GM19023 (cell line): ENCODE results near the gene ATP6V1E1.
"Not testable (repeated sequence)": the region's sequence is repeated elsewhere in the genome, so short reads cannot be mapped to it uniquely, and the experiment has no call there.

ENCODE experiments used
- ATAC-seq: cut with Tn5 transposase; IDR thresholded peaks from one replicate; pipeline ENCODE4 v1.9.1; 2021; ENCODE audit warnings: mild to moderate bottlenecking, moderate library complexity; ENCODE audit not compliant: unreplicated experiment

The ATP6V1E1 gene

DNA sequence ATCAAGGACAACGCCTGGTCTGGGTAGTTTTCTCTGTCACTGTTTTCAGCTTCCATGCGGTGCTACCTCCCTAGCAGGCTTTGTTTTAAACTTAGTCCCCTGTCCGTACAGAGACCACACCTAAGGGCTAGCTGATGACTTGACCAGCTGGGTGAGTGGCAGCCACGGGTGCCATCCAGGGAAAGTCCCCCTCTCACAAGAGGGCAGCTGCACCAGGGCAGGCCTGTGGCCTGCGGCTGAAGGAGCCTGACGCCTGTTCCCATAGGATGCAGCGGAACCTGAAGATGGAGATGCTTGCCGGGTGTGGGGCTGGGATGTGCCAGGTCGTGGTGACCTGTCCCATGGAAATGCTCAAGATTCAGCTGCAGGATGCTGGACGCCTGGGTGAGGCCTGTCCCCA lies 45.4 kb downstream of the ATP6V1E1 start:
- ATAC-seq, result no peak

DNA sequence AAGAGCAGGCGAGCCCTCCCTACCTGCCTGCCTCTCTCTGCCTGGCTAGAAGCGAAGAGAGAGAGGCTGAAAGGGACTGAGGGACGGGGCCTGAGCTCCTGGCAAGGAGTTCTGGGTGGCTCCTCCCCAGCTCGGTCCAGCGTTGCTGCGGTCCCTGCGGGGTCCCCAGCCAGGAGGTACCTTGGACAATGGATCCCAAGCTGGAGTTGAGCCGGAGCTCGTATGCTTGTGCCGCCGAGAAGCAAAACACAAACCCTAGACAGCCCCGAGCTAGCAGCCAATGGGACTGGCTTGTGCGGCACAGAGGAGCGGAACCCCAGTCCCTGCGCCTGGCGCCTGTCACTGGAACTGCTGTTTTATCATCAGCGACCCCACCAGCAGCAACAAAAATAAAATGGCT lies 46.9 kb downstream of the ATP6V1E1 start:
- ATAC-seq, result no peak

DNA sequence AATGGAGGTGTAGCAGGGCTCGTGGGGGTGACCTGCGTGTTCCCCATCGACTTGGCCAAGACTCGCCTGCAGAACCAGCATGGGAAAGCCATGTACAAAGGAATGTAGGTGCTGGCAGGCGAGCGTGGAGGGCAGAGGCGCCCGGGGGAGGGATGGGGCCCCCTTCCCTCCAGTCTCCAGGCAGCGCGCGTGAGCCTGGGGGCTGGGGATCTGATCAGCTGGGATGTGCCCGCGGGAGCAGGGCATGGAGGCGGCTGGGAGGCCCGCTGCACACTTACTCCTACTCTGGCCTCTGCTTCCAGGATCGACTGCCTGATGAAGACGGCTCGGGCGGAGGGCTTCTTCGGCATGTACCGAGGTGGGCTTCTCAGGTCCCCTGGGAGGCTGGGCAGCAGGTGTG lies 47.5 kb downstream of the ATP6V1E1 start:
- no peak for ATAC-seq

DNA sequence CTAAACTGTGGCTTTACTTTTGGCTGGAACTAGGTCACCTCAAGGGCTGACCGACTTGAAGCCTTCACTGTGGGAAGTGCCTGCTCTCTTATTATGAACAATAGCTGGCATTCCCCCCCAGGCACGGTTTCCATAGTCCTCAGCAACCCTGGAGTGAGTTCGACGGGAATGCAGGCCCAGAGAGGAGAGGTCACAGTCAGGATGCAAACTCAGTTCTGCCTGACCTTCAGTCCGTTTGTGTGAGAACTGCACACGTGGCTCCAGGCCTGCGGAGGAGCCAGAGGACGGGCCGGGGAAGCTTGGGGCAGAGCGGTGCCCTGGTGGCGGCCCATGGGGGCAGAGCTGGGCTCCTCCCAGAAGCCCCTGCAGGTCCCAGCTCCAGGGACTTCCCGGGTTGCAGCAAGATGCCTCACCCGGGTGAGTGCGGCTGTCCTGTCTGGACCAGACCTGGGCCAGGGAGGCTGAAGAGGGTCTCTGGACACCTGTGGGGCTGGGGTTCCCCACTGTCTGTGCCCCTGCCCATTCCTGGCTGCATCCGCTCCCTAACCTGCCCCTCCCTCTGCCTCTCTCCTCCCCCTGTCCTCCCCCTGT lies 48.0 kb downstream of the ATP6V1E1 start:
- no peak for ATAC-seq

DNA sequence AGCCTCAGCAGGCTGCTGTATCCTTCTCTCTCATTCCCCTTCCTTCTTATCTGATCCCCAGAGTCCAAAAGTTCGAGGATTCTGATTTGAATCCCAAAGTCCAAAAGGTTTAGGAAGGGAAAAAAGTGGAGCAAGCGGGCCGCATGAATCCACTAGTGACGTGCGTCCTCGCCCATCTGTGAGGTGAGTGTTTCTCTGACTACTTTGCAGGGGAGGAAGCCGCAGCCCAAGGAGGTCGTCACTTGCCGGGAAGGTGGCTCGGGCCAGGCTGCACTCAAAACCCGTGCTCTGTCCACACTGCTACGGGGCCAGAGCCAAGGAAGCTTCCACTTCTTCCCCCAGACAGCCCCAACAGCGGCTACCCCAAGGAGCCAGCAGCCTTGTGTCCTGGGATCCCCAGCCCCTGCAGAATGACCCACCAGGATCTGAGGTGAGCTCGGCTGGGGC lies 49.0 kb downstream of the ATP6V1E1 start:
- ATAC-seq, result no peak

DNA sequence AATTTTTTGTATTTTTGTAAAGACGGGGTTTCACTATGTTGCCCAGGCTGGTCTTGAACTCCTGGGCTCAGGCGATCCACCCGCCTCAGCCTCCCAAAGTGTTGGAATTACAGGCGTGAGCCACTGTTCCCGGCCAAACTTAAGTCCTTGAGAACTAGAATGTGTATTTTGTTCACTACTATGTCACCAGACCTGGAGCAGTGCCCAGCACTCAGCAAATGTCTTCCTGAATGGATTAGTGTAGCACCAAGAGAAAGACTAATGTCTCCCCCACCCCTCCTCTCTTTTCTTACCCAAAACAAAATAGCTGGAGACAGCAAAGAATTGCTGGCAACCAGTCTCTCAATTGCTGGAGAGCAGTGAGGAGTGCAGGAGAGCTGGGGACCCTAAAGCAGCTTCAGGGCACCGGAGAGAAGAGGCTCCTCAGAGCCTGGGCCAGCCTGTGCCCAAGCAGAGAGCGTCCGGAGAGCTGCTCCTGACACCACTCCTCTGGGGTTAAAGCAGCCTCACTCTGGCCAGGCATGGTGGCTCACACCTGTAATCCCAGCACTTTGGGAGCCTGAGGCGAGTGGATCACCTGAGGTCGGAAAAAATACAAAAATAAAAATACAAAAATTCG lies 50.3 kb downstream of the ATP6V1E1 start:
- ATAC-seq, result no peak

DNA sequence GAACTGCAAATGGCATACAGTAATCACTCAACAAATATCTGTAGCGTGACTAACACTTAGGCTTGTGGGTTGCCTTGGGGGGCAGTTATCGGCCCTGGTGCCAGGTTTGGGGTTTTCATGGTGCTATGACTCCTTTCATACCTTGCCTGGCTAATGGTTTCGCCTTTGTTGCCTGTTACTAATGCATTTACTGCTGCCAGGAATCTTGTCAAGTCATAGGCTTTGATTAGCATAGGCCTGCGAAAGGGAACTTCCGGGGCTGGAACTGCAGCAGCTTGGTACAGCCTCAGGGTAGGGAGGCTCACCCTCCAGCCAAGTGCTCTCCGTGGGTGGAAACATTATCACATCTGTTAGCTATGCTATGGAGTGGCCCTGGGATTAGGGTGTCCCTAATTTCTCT lies 52.1 kb downstream of the ATP6V1E1 start:
- no peak for ATAC-seq

DNA sequence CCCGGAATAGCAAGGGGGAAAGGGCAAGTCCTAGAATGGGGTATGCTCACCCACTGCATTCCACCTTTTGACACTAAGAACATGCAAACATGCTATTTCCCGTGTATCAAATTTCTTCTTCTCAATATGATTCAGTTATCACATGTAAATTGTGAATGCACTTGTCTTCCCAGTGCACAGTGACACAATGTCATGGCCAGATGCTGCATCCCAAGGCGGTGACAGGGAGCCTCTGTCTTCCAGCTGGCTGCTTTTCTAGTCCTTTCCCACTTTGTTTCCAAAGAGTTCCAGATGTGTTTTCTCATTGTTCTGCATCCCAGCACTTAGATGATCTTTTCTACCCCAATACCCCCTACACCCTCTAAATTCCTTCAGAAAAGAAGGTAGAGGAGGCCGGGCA lies 52.9 kb downstream of the ATP6V1E1 start:
- ATAC-seq, result no peak

DNA sequence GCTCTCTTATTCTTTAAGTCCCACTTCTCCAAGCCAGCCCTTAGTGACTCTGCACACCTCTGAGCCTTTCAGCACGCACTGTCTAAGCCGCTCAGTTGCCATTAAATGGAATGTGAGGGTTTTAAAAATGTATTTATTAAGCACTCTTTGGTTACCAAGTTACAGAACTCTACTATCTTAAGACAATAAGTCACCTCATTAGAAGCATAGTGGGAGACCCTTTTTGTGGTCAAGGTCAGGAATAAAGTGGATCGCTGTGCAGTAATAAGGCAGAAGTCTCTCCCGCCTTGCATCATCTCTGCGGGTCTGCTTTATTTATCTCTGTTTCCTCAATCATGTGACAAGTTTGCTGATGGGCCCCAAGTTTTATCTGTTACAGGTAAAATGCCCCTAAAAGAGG lies 53.4 kb downstream of the ATP6V1E1 start:
- no peak for ATAC-seq

DNA sequence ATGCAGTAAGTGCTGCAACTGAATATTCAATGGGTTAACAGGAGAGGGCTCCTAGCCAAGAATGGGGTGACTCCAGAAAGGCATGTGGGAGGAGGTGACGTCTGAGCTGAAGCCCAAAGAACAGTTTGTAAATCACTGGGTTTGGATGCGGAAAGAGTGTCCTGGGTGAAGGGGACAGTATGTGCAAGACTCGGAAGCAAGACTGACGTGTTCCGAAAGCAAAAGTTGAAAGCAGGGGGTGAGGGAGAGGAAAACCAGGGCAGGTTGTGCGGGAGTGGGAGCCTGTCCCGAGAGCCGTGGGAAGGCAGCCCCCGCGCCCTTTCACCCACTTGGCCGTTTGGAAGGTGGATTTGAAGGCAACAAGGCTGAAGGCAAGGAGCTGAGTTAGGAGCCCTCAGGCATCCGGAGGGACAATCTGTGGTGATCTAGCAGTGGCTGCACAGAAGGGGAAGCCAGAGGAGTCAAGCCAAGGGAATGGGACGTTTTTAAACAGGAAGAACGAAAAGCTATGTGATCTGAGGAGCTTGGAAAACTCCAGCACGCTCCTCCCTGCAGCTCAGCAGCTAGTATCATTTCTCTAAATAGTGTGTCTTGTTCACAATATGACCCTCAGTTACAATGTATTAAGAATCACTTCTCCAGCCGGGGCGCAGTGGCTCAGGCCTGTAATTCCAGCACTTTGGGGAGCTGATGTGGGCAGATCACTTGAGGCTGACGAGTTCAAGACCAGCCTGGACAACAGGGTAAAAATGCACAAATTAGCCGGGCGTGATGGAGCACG lies 57.5 kb downstream of the ATP6V1E1 start:
- no peak for ATAC-seq

DNA sequence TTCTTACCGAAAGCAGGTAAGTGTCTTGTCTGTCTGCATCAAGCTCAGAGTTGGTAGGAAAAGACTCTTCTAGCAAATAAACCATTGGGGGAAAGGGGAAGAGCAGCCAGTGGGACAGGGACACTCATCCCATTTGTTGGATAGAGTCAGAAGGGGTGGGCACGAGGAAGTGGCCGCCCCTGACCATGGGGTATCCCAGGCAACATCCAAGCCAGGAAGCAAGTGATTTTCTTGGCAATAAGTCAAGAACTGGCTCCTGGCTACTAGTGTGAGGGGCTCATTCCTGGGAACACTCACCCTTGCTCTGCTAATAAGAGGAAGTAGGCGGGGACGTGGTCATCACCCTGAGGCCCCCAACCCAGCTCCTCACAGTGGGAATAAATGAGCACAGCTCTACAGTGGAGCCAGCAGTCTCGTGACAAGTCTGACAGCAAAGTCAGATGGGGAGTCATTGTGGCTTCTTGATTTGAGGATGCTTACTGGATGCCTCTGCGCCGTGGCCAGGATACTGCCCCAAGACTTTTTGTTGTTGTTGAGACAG lies 58.5 kb downstream of the ATP6V1E1 start:
- ATAC-seq, result no peak

DNA sequence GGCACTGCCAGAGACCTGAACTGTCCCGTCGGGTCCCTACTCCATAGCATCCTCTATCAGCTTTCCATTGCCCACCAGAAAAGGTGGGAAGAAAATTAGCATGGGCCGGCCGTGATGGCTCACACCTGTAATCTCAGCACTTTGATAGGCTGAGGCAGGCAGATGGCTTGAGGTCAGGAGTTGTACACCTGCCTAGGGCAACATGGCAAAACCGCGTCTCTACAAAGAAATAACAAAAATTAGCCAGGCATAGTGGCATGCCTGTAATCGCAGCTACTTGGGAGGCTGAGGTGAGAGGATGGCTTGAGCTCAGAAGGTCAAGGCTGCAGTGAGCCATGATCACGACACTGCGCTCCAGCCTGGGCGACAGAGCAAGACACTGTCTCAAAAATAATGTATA lies 61.8 kb downstream of the ATP6V1E1 start:
- no peak for ATAC-seq

DNA sequence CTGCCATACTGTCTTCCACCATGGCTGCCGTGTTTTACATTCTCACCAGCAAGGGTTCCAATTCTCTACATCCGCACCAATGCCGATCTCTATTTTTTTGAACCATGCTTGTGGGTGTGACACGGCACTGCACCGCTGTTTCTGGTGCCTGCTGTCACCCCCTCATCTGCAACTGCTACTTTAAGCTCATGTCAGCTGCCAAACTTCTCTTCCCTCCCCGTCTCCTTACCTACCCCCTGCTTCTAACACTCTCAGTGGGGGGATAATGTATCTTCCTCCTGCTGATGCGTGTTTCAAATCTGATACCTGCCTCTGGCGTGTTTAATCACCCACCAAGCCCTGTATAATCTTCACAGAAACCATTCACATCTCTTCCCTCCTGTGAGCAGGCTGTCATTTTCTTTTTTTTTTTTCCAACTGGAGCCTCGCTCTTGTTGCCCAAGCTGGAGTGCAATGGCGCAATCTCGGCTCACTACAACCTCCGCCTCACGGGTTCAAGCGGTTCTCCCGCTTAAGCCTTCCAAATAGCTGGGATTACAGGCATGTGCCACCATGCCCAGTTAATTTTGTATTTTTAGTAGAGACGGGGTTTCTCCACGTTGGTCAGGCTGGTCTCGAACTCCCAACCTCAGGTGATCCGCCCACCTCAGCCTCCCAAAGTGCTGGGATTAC lies 62.4 kb downstream of the ATP6V1E1 start:
- not testable (repeated sequence) for ATAC-seq

DNA sequence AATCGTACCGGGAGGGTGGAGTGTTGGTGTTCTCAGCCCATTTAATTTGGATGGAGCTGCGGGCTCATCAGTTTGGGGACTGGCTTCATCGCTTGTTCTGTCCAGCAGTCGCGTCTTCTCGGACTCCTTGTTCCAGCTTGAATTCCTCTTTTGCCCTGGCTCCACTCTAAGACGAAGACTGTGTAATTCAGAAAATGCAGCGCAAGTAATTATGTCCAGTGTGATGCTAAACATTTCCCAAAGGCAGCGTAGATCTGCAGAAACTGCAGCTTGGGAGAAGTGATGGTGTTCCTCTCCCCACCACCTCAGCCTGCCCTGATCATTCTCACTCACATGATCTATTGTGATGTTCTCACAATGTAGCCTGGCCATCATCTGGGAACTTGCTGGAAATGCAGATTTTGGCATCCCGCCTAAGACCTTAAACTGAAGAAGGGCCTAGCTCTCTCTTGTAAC lies 64.6 kb downstream of the ATP6V1E1 start:
- no peak for ATAC-seq

DNA sequence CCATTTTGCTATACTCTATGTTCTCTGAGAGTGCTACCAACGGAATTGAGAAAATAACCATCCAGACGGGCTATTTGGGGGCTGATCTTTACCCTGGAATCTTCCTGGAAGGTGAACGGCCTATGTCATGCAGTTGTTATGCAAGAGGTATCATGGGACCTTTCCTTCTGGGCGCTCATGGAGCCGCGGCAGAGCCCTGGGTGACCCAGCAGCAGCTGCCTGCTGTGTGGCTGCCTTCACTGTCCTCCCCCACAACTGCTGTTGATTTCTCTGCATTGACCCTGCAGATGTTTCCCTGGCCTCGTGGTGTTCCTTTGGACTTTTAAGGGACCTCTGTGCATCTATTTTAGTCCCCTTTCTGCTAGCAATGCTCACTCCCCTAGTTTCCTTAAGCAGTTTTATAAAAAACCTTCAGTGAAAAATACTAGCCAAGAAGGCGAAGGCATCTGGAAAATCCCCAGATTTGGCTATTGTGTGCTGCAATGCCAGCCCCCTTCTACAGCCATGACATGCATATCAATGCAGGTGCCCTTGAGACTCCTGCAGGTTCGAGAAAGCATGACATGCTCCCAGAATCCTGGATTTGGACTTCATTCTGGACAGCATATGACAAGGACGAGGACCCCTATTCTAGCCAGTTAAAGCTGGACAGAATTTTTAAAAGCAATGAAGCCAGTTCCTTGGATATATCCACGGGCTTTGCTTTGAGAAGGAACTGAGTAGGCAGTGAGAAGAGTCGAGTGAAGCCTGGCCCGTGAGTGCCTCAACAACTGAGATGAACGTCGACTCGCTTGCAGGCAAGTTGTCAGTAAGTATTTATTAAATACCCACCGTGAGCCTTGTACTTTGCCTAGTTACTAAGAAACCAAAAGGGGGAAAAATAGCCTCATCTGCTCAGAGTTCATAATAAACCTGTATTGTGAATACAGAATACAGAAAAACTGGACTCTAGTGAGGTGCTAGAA lies 65.4 kb downstream of the ATP6V1E1 start, which contains the start of gene SLC25A18:
SLC25A18 (plus strand) TSS at position 593 of the 965 bp plus-strand sequence. CDS start 16,447 bp downstream, outside the sequence.
- no peak for ATAC-seq

DNA sequence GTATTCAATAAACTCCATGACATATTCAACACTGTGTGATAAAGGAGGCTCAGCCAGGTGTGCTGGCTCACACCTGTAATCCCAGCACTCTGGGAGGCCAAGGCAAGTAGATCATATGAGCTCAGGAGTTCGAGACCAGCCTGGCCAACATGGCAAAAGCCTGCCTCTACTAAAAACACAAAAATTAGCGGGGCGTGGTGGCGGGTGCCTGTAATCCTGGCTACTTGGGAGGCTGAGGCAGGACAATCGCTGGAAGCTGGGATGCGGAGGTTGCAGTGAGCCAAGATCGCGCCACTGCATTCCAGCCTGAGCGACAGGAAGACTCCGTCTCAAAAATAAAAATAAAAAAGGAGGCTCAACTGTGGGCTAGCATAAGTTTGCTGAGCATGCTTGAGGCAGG lies 69.4 kb downstream of the ATP6V1E1 start:
- ATAC-seq, result no peak

DNA sequence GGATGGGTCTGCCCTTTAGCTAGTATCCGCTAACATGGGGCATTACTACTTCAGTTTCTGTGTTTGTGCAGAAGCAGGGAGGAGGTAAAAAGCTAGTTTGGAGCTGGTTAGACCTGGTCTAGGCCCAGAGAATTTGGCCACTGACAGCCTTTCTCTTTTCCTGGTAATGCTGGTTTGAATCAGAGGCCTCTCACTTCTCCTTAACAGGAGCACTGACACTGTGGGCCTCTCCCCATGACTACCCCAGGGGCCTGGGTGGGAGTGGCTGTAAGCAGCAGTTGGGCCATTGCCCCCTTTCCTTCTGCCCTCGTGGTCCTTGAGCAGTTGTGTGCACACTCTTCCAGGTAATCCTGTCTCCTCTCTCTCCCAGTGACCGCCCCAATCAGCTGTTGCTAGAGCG lies 73.7 kb downstream of the ATP6V1E1 start:
- no peak for ATAC-seq

DNA sequence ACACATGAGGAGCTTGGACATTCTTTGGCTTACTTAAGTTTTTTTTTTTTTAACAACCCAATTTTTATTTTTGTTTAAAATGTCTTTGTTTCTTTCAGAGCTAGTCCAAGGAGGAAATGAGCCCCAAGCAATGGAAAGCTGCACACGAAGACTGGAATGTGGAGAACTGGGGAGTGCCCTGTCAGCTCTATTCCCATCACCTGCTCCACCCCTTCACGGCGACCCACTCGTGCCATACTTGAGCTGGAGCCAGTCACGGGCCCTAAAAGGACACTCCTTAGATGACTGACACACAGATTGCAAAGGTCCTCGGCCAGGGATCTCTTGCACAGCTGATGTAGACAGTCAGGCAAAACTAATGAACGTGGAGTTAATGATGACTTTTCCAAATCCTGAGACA lies 75.8 kb downstream of the ATP6V1E1 start:
- no peak for ATAC-seq

DNA sequence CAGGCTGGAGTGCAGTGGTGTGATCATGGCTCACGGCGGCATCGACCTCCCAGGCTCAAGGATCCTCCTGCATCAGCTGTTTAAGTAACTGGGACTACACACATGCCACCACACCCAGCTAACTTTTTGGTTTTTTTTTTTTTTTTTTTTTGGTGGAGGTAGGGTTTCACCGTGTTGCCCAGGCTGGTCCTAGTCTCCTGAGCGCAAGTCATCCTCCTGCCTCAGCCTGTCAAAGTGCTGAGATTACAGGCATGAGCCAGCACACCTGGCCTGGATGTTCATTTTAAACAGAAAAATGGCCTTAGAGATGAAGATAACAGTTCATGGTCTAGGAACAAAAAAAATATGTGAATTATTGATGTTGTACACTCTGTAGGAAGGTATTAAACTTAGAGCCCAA lies 78.9 kb downstream of the ATP6V1E1 start:
- no peak for ATAC-seq

DNA sequence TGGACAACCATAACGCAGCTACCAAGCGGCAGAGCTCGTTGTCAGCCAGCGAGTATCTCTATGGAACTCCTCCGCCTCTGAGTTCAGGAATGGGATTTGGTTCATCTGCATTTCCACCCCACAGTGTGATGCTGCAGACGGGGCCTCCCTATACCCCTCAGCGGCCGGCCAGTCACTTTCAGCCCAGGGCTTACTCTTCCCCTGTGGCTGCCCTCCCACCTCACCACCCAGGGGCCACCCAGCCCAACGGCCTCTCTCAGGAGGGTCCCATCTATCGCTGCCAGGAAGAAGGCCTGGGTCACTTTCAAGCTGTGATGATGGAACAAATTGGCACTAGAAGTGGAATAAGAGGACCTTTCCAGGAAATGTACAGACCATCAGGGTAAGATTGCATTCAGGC lies 79.4 kb downstream of the ATP6V1E1 start:
- ATAC-seq, result no peak
